Peyer's patch (tissue), 4 donors: Measurements from ENCODE around the gene MAPK8IP2. TPM values are rescaled to one million over a fixed set of nuclear protein-coding genes. Genes with fewer than 3 reads are reported as not detected.
"Not testable (repeated sequence)": the region's sequence is repeated elsewhere in the genome, so short reads cannot be mapped to it uniquely, and the experiment has no call there.

Experiments used
- DNase-seq, 3 donors: peaks; one replicate each; pipeline ENCODE4 v3.0.0-alpha.2; 2017 to 2019
- H3K27ac ChIP-seq, 4 donors: fragments of 200-600 bp; sonication (generic); one replicate each; pipeline ENCODE4 v1.5.1; 2016 to 2019
- H3K27me3 ChIP-seq, 2 donors: fragments of 200-600 bp; sonication (generic); one replicate each; pipeline ENCODE4 v1.5.1; 2019
- H3K36me3 ChIP-seq, 3 donors: fragments of 200-600 bp; sonication (generic); one replicate each; pipeline ENCODE4 v1.5.1; 2016 to 2019
- H3K4me1 ChIP-seq, 4 donors: fragments of 200-600 bp; sonication (generic); one replicate each; pipeline ENCODE4 v1.5.1; 2016 to 2019
- H3K4me3 ChIP-seq, 4 donors: fragments of 200-600 bp; sonication (generic); 1 replicate in 3 of 4; 2 replicates in 1 of 4; pipeline ENCODE4 v1.5.1; 2016 to 2019; ENCODE audit warnings: mild to moderate bottlenecking in 1 of 4
- H3K9me3 ChIP-seq, 4 donors: fragments of 200-600 bp; sonication (generic); one replicate each; pipeline ENCODE4 v1.5.1; 2016 to 2019; ENCODE audit warnings: mild to moderate bottlenecking in 1 of 4
- CTCF ChIP-seq, 6 experiments: fragments of 450-650 bp in 4 of 6; fragments of 200-600 bp in 2 of 6; sonication (generic) in 1 of 6; IDR thresholded peaks; one replicate each; pipeline ENCODE4 v1.5.1; 2017 to 2019; ENCODE audit warnings: antibody characterized with exemption in 6 of 6, mild to moderate bottlenecking in 3 of 6, moderate library complexity in 1 of 6
- POLR2A ChIP-seq, 2 donors: fragments of 450-650 bp; IDR thresholded peaks; one replicate each; pipeline ENCODE4 v1.5.1; 2017; ENCODE audit warnings: antibody characterized with exemption in 2 of 2, mild to moderate bottlenecking in 2 of 2, moderate library complexity in 2 of 2
- total RNA-seq, 4 donors: library from RNA; depleted of rRNA; stranded (reverse); fragments of >200 nt; gene quantifications; one replicate each; pipeline ENCODE4 v1.1.0, GENCODE V29; 2016

The MAPK8IP2 gene
- total RNA-seq, 4 donors from 2014 or later, result 0.66 to 1.2 (median 0.83) TPM; not detected in 1

- H3K4me3 ChIP-seq, result no peak overlapping the region
- peak in 2 of 3 donors; percentile 59 to 84 for DNase-seq
- TF ChIP-seq CTCF (IDR thresholded peaks at IDR 0.05), result no peak
- TF ChIP-seq POLR2A (IDR thresholded peaks at IDR 0.05), result no peak
- no peaks in the 10 kb centered on the region for H3K27me3 ChIP-seq
- H3K9me3 ChIP-seq, result no peaks in the 10 kb centered on the region
- peak overlapping the region in 3 of 4 donors; percentile 62 to 87 (median 81) for H3K27ac ChIP-seq
- peaks cover 0 to 19% (median 2%) of the 10 kb centered on the region in 4 donors for H3K4me1 ChIP-seq
- H3K36me3 ChIP-seq, result no peaks in the 10 kb centered on the region
Measured at GRCh38 chr22:50612528-50613221, 12.1 kb downstream of the MAPK8IP2 start.

- peak in 2 of 3 donors; percentile 90 for DNase-seq
- Histone ChIP-seq H3K4me1 (peaks cover 0 to 19% (median 2%) of the 10 kb centered on the region in 4 donors), H3K9me3 (no peaks in the 10 kb centered on the region), H3K4me3 (peak overlapping the region in 2 of 4 donors; percentile 12 to 21), H3K36me3 (no peaks in the 10 kb centered on the region), H3K27me3 (no peaks in the 10 kb centered on the region), H3K27ac (peak overlapping the region in 3 of 4 donors; percentile 62 to 87 (median 81))
- TF ChIP-seq CTCF (IDR thresholded peaks at IDR 0.05) (peak in 3 of 6 experiments; percentile 26 to 42 (median 41)), POLR2A (IDR thresholded peaks at IDR 0.05) (peak; percentile 54 to 61)
Measured at GRCh38 chr22:50613291-50613981, 12.8 kb downstream of the MAPK8IP2 start.

GRCh38 chr22:50614296-50614695 lies 13.7 kb downstream of the MAPK8IP2 start:
- DNase-seq, H3K9me3 ChIP-seq, H3K36me3 ChIP-seq, H3K27me3 ChIP-seq, H3K4me3 ChIP-seq: not testable (repeated sequence)
- peaks cover 0 to 19% (median 2%) of the 10 kb centered on the region in 4 donors for H3K4me1 ChIP-seq
- peak overlapping the region in 1 of 4 donors; percentile 87 for H3K27ac ChIP-seq

GRCh38 chr22:50620593-50621355 lies 20.2 kb downstream of the MAPK8IP2 start:
- Histone ChIP-seq H3K9me3 (no peaks in the 10 kb centered on the region), H3K27ac (peak overlapping the region; percentile 82 to 91 (median 88)), H3K36me3 (peaks cover 0 to 6% (median 0%) of the 10 kb centered on the region in 3 donors), H3K27me3 (no peaks in the 10 kb centered on the region), H3K4me1 (peaks cover 0 to 37% (median 8%) of the 10 kb centered on the region in 4 donors), H3K4me3 (peak overlapping the region; percentile 20 to 51 (median 38))
- TF ChIP-seq CTCF (IDR thresholded peaks at IDR 0.05), result peak in 4 of 6 experiments; percentile 82 to 84 (median 83)
- no peak for TF ChIP-seq POLR2A (IDR thresholded peaks at IDR 0.05)
- peak; percentile 73 to 89 (median 82) for DNase-seq

- Histone ChIP-seq H3K4me1 (peaks cover 0 to 43% (median 8%) of the 10 kb centered on the region in 4 donors), H3K36me3 (peaks cover 0 to 6% (median 0%) of the 10 kb centered on the region in 3 donors), H3K9me3 (no peaks in the 10 kb centered on the region), H3K27ac (peak overlapping the region; percentile 82 to 91 (median 88)), H3K4me3 (peak overlapping the region; percentile 20 to 51 (median 38)), H3K27me3 (no peaks in the 10 kb centered on the region)
- DNase-seq, result peak in 2 of 3 donors; percentile 56 to 72
- no peak for TF ChIP-seq POLR2A (IDR thresholded peaks at IDR 0.05)
- no peak for TF ChIP-seq CTCF (IDR thresholded peaks at IDR 0.05)
Measured at GRCh38 chr22:50621356-50621880, 20.8 kb downstream of the MAPK8IP2 start.
